GM23248 (cell line): ENCODE results near the gene JPH2. TPM values are rescaled to one million over a fixed set of nuclear protein-coding genes. Genes with fewer than 3 reads are reported as not detected.

Experiments
- DNase-seq: peaks from one replicate; pipeline ENCODE4 v3.0.0-alpha.2; 2015
- H2AFZ ChIP-seq: fragments of 200-600 bp; sonication (generic); 2 replicates; pipeline ENCODE4 v1.6.1; 2016; ENCODE audit warnings: antibody characterized with exemption
- H3F3A ChIP-seq: fragments of 200-600 bp; sonication (generic); 2 replicates; pipeline ENCODE4 v1.6.1; 2016; ENCODE audit warnings: mild to moderate bottlenecking, antibody characterized with exemption, mixed run types; ENCODE audit not compliant: insufficient read depth
- H3K27ac ChIP-seq: fragments of 200-600 bp; sonication (generic); 2 replicates; pipeline ENCODE4 v1.5.1; 2016; ENCODE audit warnings: mild to moderate bottlenecking
- H3K27me3 ChIP-seq: fragments of 200-600 bp; sonication (generic); replicated peaks from 2 replicates; pipeline ENCODE4 v1.6.1; 2016; ENCODE audit warnings: mild to moderate bottlenecking; ENCODE audit not compliant: insufficient read depth
- H3K36me3 ChIP-seq: fragments of 200-600 bp; sonication (generic); 2 replicates; pipeline ENCODE4 v1.6.1; 2016; ENCODE audit warnings: low read depth, mild to moderate bottlenecking
- H3K4me1 ChIP-seq: fragments of 200-600 bp; sonication (generic); 2 replicates; pipeline ENCODE4 v1.6.1; 2016; ENCODE audit warnings: mild to moderate bottlenecking; ENCODE audit not compliant: insufficient read depth
- H3K4me2 ChIP-seq: fragments of 200-600 bp; sonication (generic); one replicate; pipeline ENCODE4 v1.6.1; 2016; ENCODE audit warnings: mild to moderate bottlenecking; ENCODE audit not compliant: unreplicated experiment
- H3K4me3 ChIP-seq: fragments of 200-600 bp; sonication (generic); 2 replicates; pipeline ENCODE4 v1.5.1; 2016; ENCODE audit warnings: mild to moderate bottlenecking
- H3K79me2 ChIP-seq: fragments of 200-600 bp; sonication (generic); 2 replicates; pipeline ENCODE4 v1.6.1; 2016; ENCODE audit warnings: mild to moderate bottlenecking; ENCODE audit not compliant: insufficient read depth
- H3K9ac ChIP-seq: fragments of 200-600 bp; sonication (generic); 2 replicates; pipeline ENCODE4 v1.6.1; 2016; ENCODE audit warnings: mild to moderate bottlenecking
- H3K9me2 ChIP-seq: fragments of 200-600 bp; sonication (generic); 2 replicates; pipeline ENCODE4 v1.6.1; 2016; ENCODE audit warnings: mixed run types, mild to moderate bottlenecking, moderate library complexity; ENCODE audit not compliant: insufficient read depth
- H3K9me3 ChIP-seq: fragments of 200-600 bp; sonication (generic); one replicate; pipeline ENCODE4 v1.6.1; 2017; ENCODE audit warnings: low read depth
- H4K20me1 ChIP-seq: fragments of 200-600 bp; sonication (generic); 2 replicates; pipeline ENCODE4 v1.6.0; 2016; ENCODE audit not compliant: insufficient read depth
- EZH2 ChIP-seq: fragments of 200-600 bp; sonication (generic); IDR thresholded peaks from 2 replicates; pipeline ENCODE4 v1.6.1; 2018; ENCODE audit warnings: antibody characterized with exemption, mild to moderate bottlenecking; ENCODE audit not compliant: insufficient read depth, poor library complexity, severe bottlenecking
- EZH2phosphoT487 ChIP-seq: fragments of 200-600 bp; sonication (generic); IDR thresholded peaks from 2 replicates; pipeline ENCODE4 v1.6.1; 2018; ENCODE audit warnings: antibody characterized with exemption, moderate library complexity, mild to moderate bottlenecking, low read depth; ENCODE audit not compliant: insufficient read depth
- WGBS, 2 experiments: methylation state at CpG; one replicate each; pipeline ENCODE4 v1.1.6; 2015 to 2017; ENCODE audit warnings: low lambda C conversion rate in 2 of 2, low coverage in 1 of 2; ENCODE audit errors: missing lambda C conversion rate in 2 of 2; 5-methylcytosine and 5-hydroxymethylcytosine counted together
- in situ Hi-C: fragments of 300-500 bp; cut with MboI; formaldehyde crosslinking; loops from 2 replicates; pipeline ENCODE4 v1.15.0; 2020
- polyA plus RNA-seq: library from polyadenylated mRNA; unstranded; fragments of >200 nt; fragmentation: Nextera tagmentation; extraction: Ambion mirVana; gene quantifications from 2 replicates; pipeline ENCODE4 v1.2.1, GENCODE V29; 2016
- total RNA-seq: library from RNA; depleted of rRNA; stranded (reverse); fragments of >200 nt; shearing (Covaris generic); gene quantifications from 2 replicates; pipeline ENCODE4 v1.2.3, GENCODE V29; 2014

The JPH2 gene
- total and polyA plus RNA-seq, 2 experiments from 2014 or later, result 1.8 to 9.7 TPM

DNA sequence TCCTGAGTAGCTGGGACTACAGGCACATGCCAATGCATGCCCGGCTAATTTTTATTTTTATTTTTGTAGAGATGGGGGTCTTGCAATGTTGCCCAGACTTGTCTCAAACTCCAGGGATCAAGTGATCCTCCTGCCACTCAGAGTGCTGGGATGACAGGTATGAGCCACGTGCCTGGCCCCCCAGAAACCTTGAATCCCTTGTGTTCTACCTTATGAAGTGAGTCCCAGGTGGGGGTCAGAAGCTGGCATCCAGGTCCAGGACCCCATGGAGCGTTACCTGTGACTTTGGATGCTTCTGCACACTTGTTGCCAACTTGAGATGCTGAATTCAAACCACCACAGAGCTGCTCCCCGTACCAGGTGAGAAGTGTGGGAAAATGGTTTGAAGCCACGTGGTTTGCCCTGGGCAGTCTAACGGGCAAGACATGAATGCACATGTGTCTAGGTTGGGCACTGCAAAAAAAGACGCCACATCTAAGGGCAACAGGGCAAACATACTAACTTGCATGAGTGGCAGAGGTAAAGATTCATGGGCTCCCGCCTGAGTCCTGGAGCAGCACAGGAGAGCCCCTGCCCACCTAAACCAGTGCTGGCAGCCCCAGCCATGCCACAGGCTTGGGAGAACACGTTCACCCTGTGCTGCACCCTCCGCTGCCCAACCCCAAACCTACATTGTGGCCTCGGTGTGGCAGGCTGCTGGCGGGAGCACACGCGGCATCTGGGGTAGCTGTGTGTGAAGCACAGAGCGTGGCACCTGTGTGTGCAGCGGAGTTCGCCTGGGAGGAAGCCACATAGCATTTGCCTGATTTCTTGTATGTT, 101.2 kb downstream of the JPH2 start:
- H3K4me1 ChIP-seq, result peaks cover 10% of the 10 kb centered on the region
- TF ChIP-seq EZH2 (no peak), EZH2phosphoT487 (no peak)
- no peaks in the 10 kb centered on the region for H3K9me2 ChIP-seq
- H3K27ac ChIP-seq, result no peak overlapping the region
- H3K79me2 ChIP-seq, result no peaks in the 10 kb centered on the region
- no peaks in the 10 kb centered on the region for H3K27me3 ChIP-seq
- no peak overlapping the region for H3K4me3 ChIP-seq
- no peaks in the 10 kb centered on the region for H3K36me3 ChIP-seq
- H3F3A ChIP-seq, result peaks cover 12% of the 10 kb centered on the region; the same call in 1 of the 2 replicates
- H3K9me3 ChIP-seq, result no peaks in the 10 kb centered on the region
- H3K4me2 ChIP-seq, result no peak overlapping the region
- WGBS, 2 experiments, result 80 to 82% methylated on average over 17 of the region's 17 CpGs
- in situ Hi-C loops, result loop anchor here (10.0 kb wide), 1 partner anchor 551 kb away; no protein-coding TSS in a partner anchor
- H3K9ac ChIP-seq, result no peak overlapping the region
- no peaks in the 10 kb centered on the region for H4K20me1 ChIP-seq
- DNase-seq, result no peak
- no peak overlapping the region for H2AFZ ChIP-seq

- no peak overlapping the region for H3K4me2 ChIP-seq
- H3F3A ChIP-seq, result peaks cover 12% of the 10 kb centered on the region; the same call in 1 of the 2 replicates
- no peaks in the 10 kb centered on the region for H3K9me3 ChIP-seq
- in situ Hi-C loops, result loop anchor here (5.0 to 10.0 kb wide), 2 partner anchors 333 to 550 kb away; no protein-coding TSS in a partner anchor
- no peak for TF ChIP-seq EZH2
- TF ChIP-seq EZH2phosphoT487, result no peak
- WGBS, 2 experiments, result 93 to 94% methylated on average over 7 of the region's 7 CpGs
- H3K9me2 ChIP-seq, result no peaks in the 10 kb centered on the region
- H3K4me3 ChIP-seq, result no peak overlapping the region
- no peaks in the 10 kb centered on the region for H3K79me2 ChIP-seq
- no peak overlapping the region for H3K27ac ChIP-seq
- H3K4me1 ChIP-seq, result peaks cover 10% of the 10 kb centered on the region
- no peak overlapping the region for H3K9ac ChIP-seq
- no peak overlapping the region for H2AFZ ChIP-seq
- no peaks in the 10 kb centered on the region for H3K27me3 ChIP-seq
- H4K20me1 ChIP-seq, result no peaks in the 10 kb centered on the region
- DNase-seq, result no peak
- H3K36me3 ChIP-seq, result no peaks in the 10 kb centered on the region
Observed at GRCh38 chr20:44084891-44085290, 102.1 kb downstream of the JPH2 start.

GRCh38 chr20:44084439-44084838, 102.5 kb downstream of the JPH2 start:
- Histone ChIP-seq H3K27me3 (no peaks in the 10 kb centered on the region), H3K9me3 (no peaks in the 10 kb centered on the region), H3K36me3 (no peaks in the 10 kb centered on the region), H3K4me1 (peaks cover 10% of the 10 kb centered on the region), H4K20me1 (no peaks in the 10 kb centered on the region), H3K9ac (no peak overlapping the region), H2AFZ (no peak overlapping the region), H3K4me3 (no peak overlapping the region), H3K27ac (no peak overlapping the region), H3F3A (peaks cover 12% of the 10 kb centered on the region; the same call in 1 of the 2 replicates), H3K79me2 (no peaks in the 10 kb centered on the region), H3K9me2 (no peaks in the 10 kb centered on the region), H3K4me2 (no peak overlapping the region)
- in situ Hi-C loops, result loop anchor here (5.0 to 10.0 kb wide), 2 partner anchors 332 to 550 kb away; no protein-coding TSS in a partner anchor
- 87 to 91% methylated on average over 2 of the region's 2 CpGs for WGBS, 2 experiments
- DNase-seq, result no peak
- TF ChIP-seq EZH2, result no peak
- no peak for TF ChIP-seq EZH2phosphoT487

DNA sequence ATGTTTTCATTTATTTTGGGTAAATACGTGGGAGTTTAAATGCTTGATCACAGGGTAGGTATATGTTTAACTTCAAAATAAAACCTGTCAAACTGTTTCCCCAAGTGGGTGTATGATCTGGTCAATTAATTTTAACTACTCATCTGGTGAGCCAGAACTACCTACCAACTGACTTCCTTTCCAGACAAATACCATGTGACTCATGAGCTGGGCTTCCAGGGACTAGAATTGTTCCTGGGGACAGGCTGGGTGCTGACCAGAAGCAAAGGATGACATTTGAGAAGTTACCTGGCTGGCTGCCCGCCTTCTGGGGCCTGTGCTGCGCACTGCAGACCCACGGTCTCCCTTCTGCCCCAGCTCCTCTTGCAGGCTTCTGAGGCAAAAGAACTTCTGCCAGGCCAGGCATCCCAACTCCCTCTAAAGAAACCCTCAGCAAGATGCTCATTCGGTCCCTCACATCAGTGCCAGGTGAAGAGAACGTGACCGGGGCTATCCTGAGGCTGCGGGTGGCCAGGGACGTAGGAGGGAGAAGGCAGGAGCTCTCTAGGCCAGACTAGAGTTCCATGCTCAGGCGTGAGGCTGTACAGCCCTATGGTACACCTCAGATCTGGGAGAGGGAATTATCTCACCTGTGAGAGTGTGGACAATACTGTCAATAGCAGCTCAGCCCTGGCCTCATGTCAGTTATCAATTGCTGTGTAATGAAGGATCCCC, 103.6 kb downstream of the JPH2 start:
- WGBS, 2 experiments, result 75 to 78% methylated on average over 10 of the region's 10 CpGs
- Histone ChIP-seq H3K9me2 (no peaks in the 10 kb centered on the region), H4K20me1 (no peaks in the 10 kb centered on the region), H3K36me3 (no peaks in the 10 kb centered on the region), H2AFZ (no peak overlapping the region), H3K9me3 (no peaks in the 10 kb centered on the region), H3K27me3 (no peaks in the 10 kb centered on the region), H3K27ac (no peak overlapping the region), H3K4me1 (peaks cover 10% of the 10 kb centered on the region), H3K9ac (no peak overlapping the region), H3F3A (peaks cover 12% of the 10 kb centered on the region; the same call in 1 of the 2 replicates), H3K4me3 (no peak overlapping the region), H3K79me2 (no peaks in the 10 kb centered on the region), H3K4me2 (no peak overlapping the region)
- in situ Hi-C loops, result loop anchor here (5.0 to 10.0 kb wide), 2 partner anchors 331 to 549 kb away; no protein-coding TSS in a partner anchor
- peak; percentile 63 for DNase-seq
- no peak for TF ChIP-seq EZH2phosphoT487
- TF ChIP-seq EZH2, result no peak
